ENCODE measurements around the gene SLC14A1.

DNA sequence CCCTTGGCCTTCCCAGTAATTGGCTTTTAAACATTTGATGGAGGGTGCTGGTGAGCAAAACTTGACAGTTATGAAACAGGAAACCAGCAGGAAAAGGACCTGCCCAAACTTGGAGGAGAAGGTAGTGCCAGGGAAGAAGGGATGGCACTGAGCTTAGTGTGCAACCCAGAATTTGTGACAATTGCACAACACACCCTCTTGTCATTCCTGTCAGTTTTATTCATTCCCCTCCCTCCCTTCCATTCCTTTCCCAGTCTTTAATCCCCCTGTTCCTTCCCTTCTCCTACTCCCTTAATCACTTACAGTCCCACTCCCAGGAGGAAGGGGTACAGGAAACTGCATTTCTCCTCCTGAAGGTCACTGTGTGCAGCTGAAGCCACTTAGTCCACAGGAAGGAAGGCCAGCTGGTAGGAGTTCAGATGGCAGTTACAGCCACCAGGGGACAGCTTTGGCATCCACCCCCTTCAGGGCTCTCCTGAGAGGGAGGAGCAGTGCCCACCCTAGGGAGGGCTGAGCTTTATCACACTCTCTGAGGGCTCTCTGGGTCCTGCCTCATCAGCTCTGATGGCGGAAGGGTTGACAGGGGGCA, 77.5 kb downstream of the SLC14A1 start:
- TF ChIP-seq POLR2AphosphoS5 (IDR thresholded peaks at IDR 0.05; ENCODE audit: borderline replicate concordance, low read depth, low read length) (no peak), EZH2 (IDR thresholded peaks at IDR 0.05) (no peak)

Measured in SK-N-MC (cell line).